Activated T-cell treated with anti-CD3 and anti-CD28 coated beads, Interleukin-2, amount 50 U/mL, for 72 hours (primary cell): ENCODE data around the gene PIGS. TPM values are rescaled to one million over a fixed set of nuclear protein-coding genes. Genes with fewer than 3 reads are reported as not detected.

Source experiments
- ATAC-seq, 2 donors: fragments of 150-1000 bp; cut with Tn5 transposase; replicated peaks in 1 of 2; 2 replicates each; pipeline ENCODE4 v1.10.0; 2021; ENCODE audit warnings: moderate library complexity in 2 of 2, mild to moderate bottlenecking in 1 of 2
- DNase-seq, 2 donors: peaks; one replicate each; pipeline ENCODE4 v3.0.0; 2021 to 2022; ENCODE audit warnings: mixed read lengths in 1 of 2
- H3K27ac Mint-ChIP-seq: one replicate; pipeline ENCODE4 v1.8.0; 2022; ENCODE audit warnings: mild to moderate bottlenecking, moderate library complexity, mixed read lengths
- H3K27me3 Mint-ChIP-seq: one replicate; pipeline ENCODE4 v1.8.0; 2022; ENCODE audit warnings: low read depth, mixed read lengths
- H3K36me3 Mint-ChIP-seq, 2 donors: one replicate each; pipeline ENCODE4 v1.8.0; 2022; ENCODE audit warnings: mixed read lengths in 2 of 2, mild to moderate bottlenecking in 1 of 2; ENCODE audit not compliant: insufficient read depth in 2 of 2
- H3K4me1 Mint-ChIP-seq: one replicate; pipeline ENCODE4 v1.8.0; 2022; ENCODE audit warnings: low read depth, mixed read lengths
- H3K4me3 Mint-ChIP-seq, 2 donors: one replicate each; pipeline ENCODE4 v1.8.0; 2022; ENCODE audit warnings: mild to moderate bottlenecking in 2 of 2, mixed read lengths in 2 of 2, moderate library complexity in 2 of 2
- H3K9me3 Mint-ChIP-seq, 2 donors: one replicate each; pipeline ENCODE4 v1.8.0; 2022; ENCODE audit warnings: mixed read lengths in 2 of 2
- total RNA-seq, 2 donors: library from RNA; stranded (reverse); gene quantifications; one replicate each; pipeline ENCODE4 v1.2.3, GENCODE V29; 2022

Gene PIGS
- total RNA-seq, 2 donors from 2014 or later, result 46.3 to 53.5 TPM

DNA sequence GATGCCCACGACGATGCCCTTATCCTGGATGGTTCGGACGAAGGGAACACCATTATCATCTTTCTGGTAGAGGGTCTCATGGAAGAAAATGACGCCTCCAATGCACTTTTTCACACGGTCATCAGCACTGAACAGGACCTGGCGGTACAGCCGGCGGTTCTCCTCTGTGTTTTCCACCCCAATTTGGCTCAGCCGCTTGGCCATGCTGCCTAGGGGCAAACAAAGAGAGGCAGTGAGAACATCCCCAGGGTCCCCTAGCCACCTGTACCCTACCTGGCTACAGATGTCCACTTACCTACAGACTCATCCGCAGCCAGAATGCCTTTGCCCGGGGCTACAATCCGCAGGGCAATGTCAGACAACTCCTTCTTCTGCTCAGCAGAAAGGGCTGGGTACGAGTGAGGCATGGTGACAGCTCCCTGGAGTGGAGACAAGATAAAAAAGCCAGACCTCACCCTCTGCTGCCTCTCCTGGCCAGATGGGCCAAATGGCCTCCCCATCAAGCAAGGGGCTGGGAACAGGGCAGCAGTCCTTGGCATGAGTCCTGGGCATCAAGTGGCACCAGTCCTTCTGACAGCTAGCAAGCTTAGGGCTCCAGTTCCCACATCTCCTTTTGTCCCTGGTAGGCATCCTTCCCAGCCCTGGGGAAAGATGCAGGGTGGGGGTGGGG lies 3.9 kb upstream of the PIGS start:
- Mint-ChIP-seq H3K4me3 (no peak overlapping the region), H3K27me3 (no peaks in the 10 kb centered on the region), H3K27ac (no peak overlapping the region), H3K4me1 (peaks cover 57% of the 10 kb centered on the region), H3K36me3 (peaks cover 8 to 26% of the 10 kb centered on the region in 2 donors), H3K9me3 (no peaks in the 10 kb centered on the region)
- DNase-seq (no peak), ATAC-seq (no peak)

DNA sequence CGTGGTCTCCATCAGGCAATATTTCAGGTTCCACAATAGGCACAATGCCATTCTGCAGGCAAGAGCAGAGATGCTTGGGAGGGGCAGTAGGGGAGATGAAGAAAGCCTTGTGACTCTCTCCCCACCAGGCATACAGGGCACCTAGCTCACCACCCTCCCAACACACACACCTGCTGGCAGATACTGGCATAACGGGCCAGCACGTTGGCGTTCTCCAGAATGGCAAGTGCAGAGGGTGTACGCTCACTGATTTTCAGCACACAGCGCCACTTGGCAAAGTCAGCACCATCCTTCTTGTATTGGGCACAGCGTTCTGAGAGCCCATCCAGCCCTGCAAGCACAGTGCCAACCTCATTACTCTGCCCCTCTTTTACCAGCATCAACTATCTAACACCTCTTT lies 3.2 kb upstream of the PIGS start:
- no peak overlapping the region for H3K4me3 Mint-ChIP-seq

DNA sequence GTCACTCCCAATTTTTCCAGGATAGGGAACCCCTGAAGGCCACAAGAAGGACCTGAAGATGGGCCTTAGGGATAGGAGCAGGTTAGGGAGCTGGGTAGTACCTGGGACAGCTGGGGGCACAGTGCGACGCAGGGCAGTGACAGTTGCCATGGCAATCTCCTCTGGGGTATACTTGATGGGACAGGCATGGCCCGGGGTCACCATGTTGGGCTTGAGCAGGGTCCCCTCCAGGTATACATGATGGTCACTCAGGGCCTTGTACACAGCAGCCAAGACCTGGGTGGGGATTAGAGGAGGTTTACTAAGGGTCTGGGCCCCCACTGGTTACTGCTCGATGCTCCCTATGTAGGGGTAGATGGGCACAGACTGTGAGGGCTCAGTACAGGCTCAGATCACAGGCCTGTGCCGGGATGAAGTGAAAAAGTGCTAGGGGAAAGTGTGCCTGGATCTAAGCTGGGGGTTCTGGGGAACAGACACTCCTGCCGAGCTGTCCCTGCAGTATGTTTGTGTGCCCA lies 2.7 kb upstream of the PIGS start:
- DNase-seq, result no peak
- peaks cover 57% of the 10 kb centered on the region for H3K4me1 Mint-ChIP-seq
- peaks cover 6 to 21% of the 10 kb centered on the region in 2 donors for H3K36me3 Mint-ChIP-seq
- no peaks in the 10 kb centered on the region for H3K9me3 Mint-ChIP-seq
- no peaks in the 10 kb centered on the region for H3K27me3 Mint-ChIP-seq
- no peak overlapping the region for H3K4me3 Mint-ChIP-seq
- H3K27ac Mint-ChIP-seq, result no peak overlapping the region
- ATAC-seq, result no peak

More for the DNA sequence above, 3.2 kb upstream of the PIGS start:
- ATAC-seq (no peak), DNase-seq (peak in 1 of 2 donors; percentile 38)
- Mint-ChIP-seq H3K27me3 (no peaks in the 10 kb centered on the region), H3K27ac (no peak overlapping the region), H3K36me3 (peaks cover 8 to 25% of the 10 kb centered on the region in 2 donors), H3K4me1 (peaks cover 57% of the 10 kb centered on the region), H3K9me3 (no peaks in the 10 kb centered on the region)

DNA sequence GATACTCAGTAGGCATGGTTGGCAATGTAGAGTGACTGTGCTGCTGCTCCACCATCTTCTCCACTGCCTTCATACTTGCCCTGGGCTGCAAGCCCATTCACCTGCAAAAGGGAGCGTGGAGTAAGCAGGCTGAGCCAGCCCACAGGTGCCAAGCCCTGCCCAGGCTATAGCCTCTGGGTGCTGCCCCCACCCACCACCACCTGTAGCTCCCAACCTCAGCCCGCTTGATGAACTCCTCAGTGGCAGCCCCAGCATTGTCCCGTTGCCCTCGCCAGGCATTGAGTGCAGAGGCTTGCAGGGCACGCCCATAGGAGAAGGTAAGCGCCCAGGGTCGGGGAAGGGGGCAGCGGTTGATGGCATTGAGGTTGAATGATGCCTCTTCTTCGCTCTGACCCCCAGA lies 2.2 kb upstream of the PIGS start:
- Mint-ChIP-seq H3K36me3 (peaks cover 4 to 20% of the 10 kb centered on the region in 2 donors), H3K27me3 (no peaks in the 10 kb centered on the region), H3K4me3 (no peak overlapping the region), H3K9me3 (no peaks in the 10 kb centered on the region), H3K4me1 (peaks cover 57% of the 10 kb centered on the region), H3K27ac (no peak overlapping the region)
- ATAC-seq, result no peak
- DNase-seq, result no peak

DNA sequence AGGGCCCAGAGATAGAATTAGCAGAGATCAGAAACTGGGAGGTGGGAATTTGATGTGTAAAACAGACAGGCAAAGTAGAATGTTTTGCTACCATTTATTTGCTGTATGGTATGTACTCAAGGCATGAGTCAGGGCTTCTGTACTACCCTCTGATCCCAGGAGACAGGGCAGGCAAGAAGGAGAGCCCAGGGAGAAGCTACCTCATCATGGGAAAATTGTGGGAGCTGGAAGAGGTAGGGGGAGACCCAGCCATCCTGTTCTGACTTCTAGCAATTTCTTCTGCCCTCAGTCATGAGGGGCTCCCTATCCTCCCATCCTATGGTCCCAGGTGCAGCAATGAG lies 1.7 kb upstream of the PIGS start:
- H3K27ac Mint-ChIP-seq, result no peak overlapping the region

DNA sequence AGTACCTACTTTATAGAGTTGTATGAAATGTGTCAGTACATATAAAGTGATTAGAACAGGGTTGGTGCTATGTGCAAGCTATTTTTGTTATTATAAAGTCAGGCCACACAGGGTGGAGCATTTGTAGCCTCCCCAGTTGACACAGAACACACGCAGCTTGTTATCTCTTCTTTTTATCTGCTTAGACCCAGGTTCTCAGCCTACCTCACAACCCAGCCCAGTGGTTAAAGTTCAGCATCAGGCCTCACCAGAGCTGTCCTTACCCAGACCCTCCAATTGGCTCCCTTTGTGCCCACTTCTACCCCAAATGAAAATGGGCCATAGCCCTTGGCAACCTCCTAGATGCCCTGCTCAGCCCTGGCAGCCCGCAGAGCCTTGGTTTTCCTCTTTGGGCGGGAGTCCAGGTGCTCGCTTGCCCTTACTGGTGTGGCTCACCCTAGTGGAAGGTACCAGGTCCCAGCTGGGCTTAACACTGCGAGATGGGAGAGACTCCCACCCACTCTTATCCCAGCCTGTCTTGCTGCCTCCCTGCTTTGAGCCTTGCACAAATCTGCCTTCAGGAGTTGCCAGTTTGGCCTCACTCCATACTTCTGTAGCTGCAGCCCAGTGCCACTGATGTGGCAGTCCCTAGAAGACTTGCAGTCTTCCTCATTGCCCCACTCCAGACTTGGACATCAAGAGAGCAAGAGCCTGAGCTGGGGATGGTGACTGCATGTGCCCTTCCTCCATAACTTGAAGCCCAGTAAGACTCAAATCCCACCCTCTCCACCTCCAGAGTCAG lies 1.1 kb upstream of the PIGS start:
- Mint-ChIP-seq H3K27me3 (no peaks in the 10 kb centered on the region), H3K27ac (peak overlapping the region; percentile 86), H3K9me3 (no peaks in the 10 kb centered on the region), H3K36me3 (peaks cover 4 to 14% of the 10 kb centered on the region in 2 donors), H3K4me3 (peak overlapping the region; percentile 90), H3K4me1 (peaks cover 65% of the 10 kb centered on the region)
- ATAC-seq (no peak), DNase-seq (no peak)

More for the DNA sequence above, 1.7 kb upstream of the PIGS start:
- Mint-ChIP-seq H3K27me3 (no peaks in the 10 kb centered on the region), H3K36me3 (peaks cover 4 to 20% of the 10 kb centered on the region in 2 donors), H3K4me1 (peaks cover 59% of the 10 kb centered on the region), H3K9me3 (no peaks in the 10 kb centered on the region), H3K4me3 (no peak overlapping the region)
- DNase-seq, result no peak
- no peak for ATAC-seq

DNA sequence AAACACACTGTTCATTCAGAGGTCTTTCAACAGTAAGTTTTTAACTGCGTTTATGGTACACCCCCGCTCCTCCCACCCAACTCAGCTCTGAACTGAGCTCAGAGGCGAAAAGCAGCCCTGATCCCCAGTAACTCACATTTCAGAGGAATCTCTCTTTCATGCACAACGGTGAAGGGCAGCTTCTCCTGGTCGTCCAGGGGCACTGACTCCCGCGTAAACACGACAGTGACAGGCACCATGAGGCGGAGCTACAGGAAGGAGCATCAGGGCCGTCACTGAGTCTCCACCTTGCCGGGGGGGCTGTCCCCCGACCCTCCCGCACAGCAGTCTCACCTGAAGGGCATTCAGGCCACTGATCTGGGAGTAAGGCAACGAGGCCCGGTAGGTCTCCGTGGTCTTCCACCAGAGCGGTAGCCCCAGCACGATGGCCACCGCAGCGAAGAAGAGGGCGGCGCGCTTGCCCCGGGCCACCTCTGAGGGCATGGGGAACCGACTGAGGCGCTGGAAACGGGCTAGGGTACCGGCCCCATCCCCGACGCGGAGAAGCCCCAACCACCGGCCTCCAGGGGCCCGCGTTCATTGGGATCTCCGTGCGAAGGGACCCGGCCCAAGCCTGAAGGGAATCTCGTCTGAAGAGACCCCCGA lies 486 bp downstream of the PIGS start:
- Mint-ChIP-seq H3K4me3 (peak overlapping the region; percentile 90), H3K9me3 (no peaks in the 10 kb centered on the region), H3K27ac (peak overlapping the region; percentile 86), H3K27me3 (no peaks in the 10 kb centered on the region), H3K36me3 (peaks cover 3 to 5% of the 10 kb centered on the region in 2 donors), H3K4me1 (peaks cover 57% of the 10 kb centered on the region)
- peak; percentile 53 to 55 for ATAC-seq
- DNase-seq, result peak; percentile 58 to 62

DNA sequence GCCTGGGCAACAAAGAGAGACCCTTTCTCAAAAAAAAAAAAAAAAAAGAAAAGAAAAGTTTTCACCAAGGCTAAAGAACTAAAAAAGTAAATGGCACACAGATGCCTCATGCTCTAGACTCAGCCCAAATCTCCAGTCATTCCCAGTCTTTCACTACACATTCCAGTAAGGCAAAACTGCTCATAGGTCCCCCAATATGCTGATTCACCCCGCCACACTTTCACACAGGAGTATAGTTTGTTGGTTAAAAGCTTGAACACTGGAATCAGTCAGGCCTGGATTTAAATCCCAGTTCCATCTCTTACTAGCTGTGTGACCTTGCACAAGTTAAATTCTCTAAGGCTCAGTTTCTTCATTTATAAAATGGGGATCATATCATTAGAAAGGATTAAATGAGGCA lies 1.9 kb downstream of the PIGS start:
- ATAC-seq (no peak), DNase-seq (no peak)
- Mint-ChIP-seq H3K27me3 (no peaks in the 10 kb centered on the region), H3K4me1 (peaks cover 56% of the 10 kb centered on the region), H3K27ac (peak overlapping the region; percentile 26), H3K4me3 (peak overlapping the region; percentile 72 to 90), H3K36me3 (peaks cover 3 to 5% of the 10 kb centered on the region in 2 donors), H3K9me3 (no peaks in the 10 kb centered on the region)

DNA sequence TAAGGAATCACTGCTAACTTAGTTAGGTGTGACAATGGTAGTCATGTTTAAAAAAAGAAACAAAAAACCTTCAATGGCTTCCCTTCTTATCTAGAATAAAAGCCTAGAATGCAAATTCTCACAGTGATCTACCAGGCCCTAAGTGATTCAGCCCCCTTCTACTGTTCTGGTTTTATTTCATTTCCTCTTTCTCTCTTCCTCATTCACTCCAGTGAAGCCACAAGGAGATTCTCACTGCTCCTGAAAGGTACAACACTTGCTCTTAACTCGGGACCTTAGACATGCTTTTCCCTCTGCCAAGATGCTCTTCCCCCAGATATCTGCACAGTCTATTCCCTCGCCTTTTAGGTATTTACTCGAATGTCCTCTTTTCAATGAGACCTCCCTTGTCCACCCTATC lies 3.7 kb downstream of the PIGS start:
- peak overlapping the region in 1 of 2 donors; percentile 0 for H3K4me3 Mint-ChIP-seq
- DNase-seq (no peak), ATAC-seq (no peak)
- H3K4me1 Mint-ChIP-seq, result peaks cover 51% of the 10 kb centered on the region
- H3K36me3 Mint-ChIP-seq, result peaks cover 3 to 6% of the 10 kb centered on the region in 2 donors
- no peaks in the 10 kb centered on the region for H3K9me3 Mint-ChIP-seq
- no peaks in the 10 kb centered on the region for H3K27me3 Mint-ChIP-seq
- H3K27ac Mint-ChIP-seq, result peak overlapping the region; percentile 20

DNA sequence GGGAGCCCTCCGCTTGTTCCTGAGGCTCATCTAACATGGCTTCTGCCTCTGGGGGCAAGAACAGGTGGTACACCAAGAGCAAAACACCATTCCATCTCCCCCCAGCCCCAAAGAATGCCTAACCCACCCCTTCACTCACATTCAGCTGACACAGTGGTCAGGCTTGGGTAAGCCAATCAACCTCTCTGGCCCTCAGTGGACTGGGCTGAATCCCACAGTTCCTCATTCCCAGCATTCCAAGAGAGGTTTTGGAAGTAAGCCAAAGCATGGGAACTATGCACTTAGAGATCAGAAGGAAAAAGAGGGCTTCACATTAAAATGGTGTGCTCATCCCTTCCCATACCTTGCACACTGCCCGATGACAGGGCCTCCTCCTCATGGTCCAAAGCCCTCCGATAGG lies 7.8 kb downstream of the PIGS start:
- no peaks in the 10 kb centered on the region for H3K27me3 Mint-ChIP-seq
- peaks cover 17% of the 10 kb centered on the region for H3K4me1 Mint-ChIP-seq
- ATAC-seq (no peak), DNase-seq (no peak)
- H3K27ac Mint-ChIP-seq, result no peak overlapping the region
- H3K4me3 Mint-ChIP-seq, result no peak overlapping the region
- no peaks in the 10 kb centered on the region for H3K9me3 Mint-ChIP-seq
- H3K36me3 Mint-ChIP-seq, result peaks cover 2 to 12% of the 10 kb centered on the region in 2 donors

DNA sequence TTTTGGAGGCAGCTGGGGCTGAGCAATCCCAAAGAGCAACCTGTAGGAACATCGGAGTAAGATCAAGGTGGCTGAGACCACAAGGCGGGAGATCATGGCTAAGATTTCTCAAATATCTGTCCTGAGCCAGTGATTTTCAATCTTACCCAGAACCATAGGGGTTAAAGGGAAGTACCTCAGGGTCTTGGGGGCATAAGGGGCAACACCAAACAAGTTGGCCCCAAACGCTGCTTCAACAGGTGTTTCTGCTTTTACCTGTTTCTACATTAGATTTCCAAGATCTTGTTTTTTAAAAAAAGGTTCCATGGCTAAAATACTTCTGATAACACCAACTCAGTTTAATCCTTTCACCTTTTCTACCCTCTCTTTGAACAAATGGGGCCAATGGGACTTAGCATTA lies 16.3 kb downstream of the PIGS start:
- ATAC-seq (no peak), DNase-seq (no peak)
- H3K36me3 Mint-ChIP-seq, result peaks cover 6 to 30% of the 10 kb centered on the region in 2 donors
- no peak overlapping the region for H3K27ac Mint-ChIP-seq
- no peaks in the 10 kb centered on the region for H3K27me3 Mint-ChIP-seq
- H3K4me3 Mint-ChIP-seq, result no peak overlapping the region
- H3K9me3 Mint-ChIP-seq, result no peaks in the 10 kb centered on the region
- H3K4me1 Mint-ChIP-seq, result peaks cover 38% of the 10 kb centered on the region

DNA sequence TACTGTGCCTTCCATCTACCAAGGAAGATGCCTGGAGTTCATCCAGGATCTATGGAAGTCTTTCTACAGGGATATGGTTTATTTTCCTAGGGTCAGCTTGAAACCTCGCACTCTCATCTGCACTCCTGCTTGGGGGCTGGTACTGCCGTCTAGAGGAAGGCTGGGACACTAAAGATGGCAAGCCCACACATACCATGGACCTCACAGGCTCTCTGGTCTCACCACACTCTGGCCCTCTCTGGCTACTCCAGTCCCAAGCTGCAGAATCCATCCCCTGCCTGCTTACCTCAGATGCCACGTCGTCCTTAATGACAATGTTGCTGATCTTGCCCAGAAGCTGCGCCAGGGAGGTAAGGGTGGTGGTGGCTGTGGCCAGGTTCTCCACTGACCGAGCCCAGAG lies 16.8 kb downstream of the PIGS start:
- DNase-seq (no peak), ATAC-seq (no peak)
- Mint-ChIP-seq H3K27me3 (no peaks in the 10 kb centered on the region), H3K27ac (no peak overlapping the region), H3K36me3 (peaks cover 4 to 28% of the 10 kb centered on the region in 2 donors), H3K9me3 (no peaks in the 10 kb centered on the region), H3K4me1 (peaks cover 42% of the 10 kb centered on the region), H3K4me3 (no peak overlapping the region)

DNA sequence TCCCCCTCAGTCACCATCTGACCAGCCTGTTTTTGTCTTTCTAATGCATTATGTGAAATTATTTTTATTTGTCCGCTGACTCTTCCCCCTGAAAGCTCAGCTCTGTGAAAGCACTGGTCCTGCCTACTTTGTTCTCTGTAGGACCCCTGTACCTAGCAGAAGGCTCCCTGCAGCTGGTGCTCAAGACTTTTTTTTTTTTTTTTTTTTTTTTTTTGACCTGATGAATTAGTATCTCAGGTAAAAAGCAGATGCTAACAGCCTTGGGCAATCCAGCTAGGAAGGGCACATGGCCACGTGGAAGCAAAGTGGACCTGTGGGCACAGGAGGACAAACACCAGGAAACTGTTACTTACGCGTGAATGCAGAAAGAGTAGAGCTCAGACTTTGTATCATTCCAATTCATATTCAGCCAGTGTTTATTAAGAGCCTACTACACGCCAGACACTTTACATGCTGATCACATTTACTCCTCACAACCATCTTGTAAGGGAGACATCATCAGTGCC lies 18.3 kb downstream of the PIGS start:
- ATAC-seq (no peak), DNase-seq (no peak)
- Mint-ChIP-seq H3K4me3 (peak overlapping the region; percentile 83 to 85), H3K36me3 (peaks cover 4 to 25% of the 10 kb centered on the region in 2 donors), H3K9me3 (no peaks in the 10 kb centered on the region), H3K27me3 (no peaks in the 10 kb centered on the region), H3K4me1 (peaks cover 58% of the 10 kb centered on the region), H3K27ac (no peak overlapping the region)
